ENCODE measurements around the gene CD209.

DNA sequence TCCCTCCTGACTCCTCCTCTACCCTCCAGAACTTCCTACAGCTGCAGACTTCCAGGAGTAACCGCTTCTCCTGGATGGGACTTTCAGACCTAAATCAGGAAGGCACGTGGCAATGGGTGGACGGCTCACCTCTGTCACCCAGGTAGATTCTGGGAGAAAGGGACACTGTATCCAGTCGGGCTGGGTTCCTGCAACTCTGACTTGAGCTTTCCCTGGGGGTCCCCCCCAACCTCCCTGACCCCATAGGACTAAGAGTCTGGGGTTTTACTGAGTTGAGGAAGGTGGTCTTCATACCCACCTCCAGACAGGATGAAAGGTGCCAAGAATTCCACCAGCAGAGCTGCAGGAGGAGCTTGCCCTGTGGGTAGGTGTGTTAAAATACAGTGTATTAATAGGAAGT is 20.2 kb upstream of the CD209 start:
- no peak for TF ChIP-seq EZH2 (IDR thresholded peaks at IDR 0.05; ENCODE audit: low read length, unreplicated experiment)
- TF ChIP-seq, protein P1, sequence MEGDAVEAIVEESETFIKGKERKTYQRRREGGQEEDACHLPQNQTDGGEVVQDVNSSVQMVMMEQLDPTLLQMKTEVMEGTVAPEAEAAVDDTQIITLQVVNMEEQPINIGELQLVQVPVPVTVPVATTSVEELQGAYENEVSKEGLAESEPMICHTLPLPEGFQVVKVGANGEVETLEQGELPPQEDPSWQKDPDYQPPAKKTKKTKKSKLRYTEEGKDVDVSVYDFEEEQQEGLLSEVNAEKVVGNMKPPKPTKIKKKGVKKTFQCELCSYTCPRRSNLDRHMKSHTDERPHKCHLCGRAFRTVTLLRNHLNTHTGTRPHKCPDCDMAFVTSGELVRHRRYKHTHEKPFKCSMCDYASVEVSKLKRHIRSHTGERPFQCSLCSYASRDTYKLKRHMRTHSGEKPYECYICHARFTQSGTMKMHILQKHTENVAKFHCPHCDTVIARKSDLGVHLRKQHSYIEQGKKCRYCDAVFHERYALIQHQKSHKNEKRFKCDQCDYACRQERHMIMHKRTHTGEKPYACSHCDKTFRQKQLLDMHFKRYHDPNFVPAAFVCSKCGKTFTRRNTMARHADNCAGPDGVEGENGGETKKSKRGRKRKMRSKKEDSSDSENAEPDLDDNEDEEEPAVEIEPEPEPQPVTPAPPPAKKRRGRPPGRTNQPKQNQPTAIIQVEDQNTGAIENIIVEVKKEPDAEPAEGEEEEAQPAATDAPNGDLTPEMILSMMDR (conservative IDR thresholded peaks at IDR 0.05; ENCODE audit: low read depth, low read length) = no peak
